HG03521 (cell line): ENCODE results near the gene SLC31A1.
A peak's percentile ranks its signal among the peaks of the same experiment; 100 is the strongest.
"Not testable (repeated sequence)": the region's sequence is repeated elsewhere in the genome, so short reads cannot be mapped to it uniquely, and the experiment has no call there.

Experiments
- ATAC-seq: cut with Tn5 transposase; IDR thresholded peaks from one replicate; pipeline ENCODE4 v1.9.1; 2021; ENCODE audit warnings: mild to moderate bottlenecking, moderate library complexity; ENCODE audit not compliant: unreplicated experiment

The SLC31A1 gene

DNA sequence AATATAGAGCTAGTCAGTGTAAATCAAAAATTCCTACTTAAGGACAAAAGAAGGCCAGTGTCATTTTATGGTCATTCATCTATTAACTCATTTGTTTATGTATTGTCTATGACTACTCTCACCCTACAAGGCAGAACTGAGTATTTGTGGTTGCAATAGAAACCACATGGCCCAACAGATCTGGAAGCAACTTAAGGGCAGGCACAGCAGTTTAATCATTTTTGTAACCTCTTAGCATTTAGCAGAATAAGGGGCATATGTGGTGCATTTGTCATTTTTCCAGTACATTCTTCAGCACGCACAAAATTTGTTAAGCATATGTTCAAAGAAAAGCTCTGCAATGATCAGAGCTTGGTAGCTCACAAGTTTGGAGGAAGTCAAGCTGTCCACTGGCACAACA is 1.4 kb upstream of the SLC31A1 start:
- ATAC-seq, result peak; percentile 52

DNA sequence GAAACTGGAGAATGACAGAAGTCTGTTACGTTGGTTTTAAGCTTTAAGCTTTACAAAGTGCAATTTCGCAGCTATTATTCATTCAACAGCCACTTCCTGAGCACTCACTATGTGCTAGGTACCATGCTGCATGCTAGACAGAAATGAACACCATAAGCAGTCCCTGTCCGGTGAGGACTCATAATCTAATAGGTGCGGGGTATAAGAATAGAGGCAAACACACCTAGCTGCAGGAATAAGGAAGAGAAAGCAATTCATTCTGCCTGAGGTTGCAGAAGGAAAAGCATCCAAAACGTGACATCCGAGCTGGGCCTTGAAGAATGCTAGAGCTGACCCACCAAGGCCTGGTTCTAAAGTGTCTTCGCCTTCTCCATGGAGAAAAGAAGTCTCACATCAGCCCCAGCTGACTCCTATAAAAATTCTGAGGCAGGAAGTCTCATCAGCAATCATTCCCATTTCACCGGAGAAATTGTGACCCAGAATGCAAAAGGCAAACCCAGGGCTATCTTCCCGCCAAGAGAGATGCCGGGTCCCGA is 809 bp upstream of the SLC31A1 start:
- ATAC-seq, result no peak

- ATAC-seq, result no peak
These were observed 597 bp downstream of the SLC31A1 start for GRCh38 chr9:113221800-113222481.

DNA sequence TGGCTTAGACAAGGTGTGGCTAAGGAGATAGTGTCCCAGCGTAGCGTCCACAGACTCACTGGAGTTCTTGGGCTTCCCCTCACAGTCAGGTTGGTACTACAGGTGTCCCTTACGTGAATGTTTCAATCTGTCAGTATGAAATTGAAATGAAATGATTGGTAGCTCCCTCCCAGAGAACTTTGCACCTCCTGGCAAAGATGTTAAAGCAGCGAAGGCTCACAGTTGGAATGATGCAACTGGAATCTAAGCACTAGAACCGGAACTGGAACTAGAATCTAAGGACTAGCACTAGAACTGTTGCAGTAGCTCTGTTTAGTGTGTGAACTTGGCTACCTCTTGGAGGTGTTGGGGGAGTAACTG is 1.1 kb downstream of the SLC31A1 start:
- no peak for ATAC-seq

- no peak for ATAC-seq
These were observed 2.6 kb downstream of the SLC31A1 start for GRCh38 chr9:113223963-113224362.

GRCh38 chr9:113227436-113227835 is 6.1 kb downstream of the SLC31A1 start:
- no peak for ATAC-seq

DNA sequence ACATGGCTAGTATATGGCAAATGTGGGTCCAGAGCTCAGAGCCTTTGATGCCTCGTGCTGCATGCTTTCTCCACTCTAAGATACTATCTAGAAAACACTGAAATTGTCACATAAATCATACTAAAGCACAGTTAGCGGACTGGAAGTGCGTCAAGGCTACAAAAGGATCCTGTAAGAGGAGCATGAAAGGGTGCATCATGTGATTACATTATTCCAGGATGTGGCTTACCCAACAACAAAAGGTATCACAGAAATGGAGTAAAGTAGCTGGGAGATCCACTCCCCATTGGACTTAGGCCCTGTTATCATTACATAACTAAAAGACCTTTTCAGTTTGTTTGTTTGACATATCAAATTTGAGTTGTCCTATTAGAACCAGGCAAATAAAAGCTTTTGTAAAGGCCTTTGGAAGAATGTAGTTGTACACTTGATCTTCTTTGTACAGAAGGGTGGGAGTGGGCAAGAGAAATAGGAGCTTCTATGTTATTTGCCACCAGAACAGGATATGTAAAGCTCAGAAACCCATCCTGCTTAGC is 6.9 kb downstream of the SLC31A1 start:
- ATAC-seq, result no peak

GRCh38 chr9:113231701-113232100 is 10.4 kb downstream of the SLC31A1 start:
- no peak for ATAC-seq

- ATAC-seq, result not testable (repeated sequence)
These were observed 14.4 kb downstream of the SLC31A1 start for GRCh38 chr9:113235701-113236255.

GRCh38 chr9:113237026-113237425 is 15.7 kb downstream of the SLC31A1 start:
- no peak for ATAC-seq

GRCh38 chr9:113238202-113238858 is 17.0 kb downstream of the SLC31A1 start:
- no peak for ATAC-seq

DNA sequence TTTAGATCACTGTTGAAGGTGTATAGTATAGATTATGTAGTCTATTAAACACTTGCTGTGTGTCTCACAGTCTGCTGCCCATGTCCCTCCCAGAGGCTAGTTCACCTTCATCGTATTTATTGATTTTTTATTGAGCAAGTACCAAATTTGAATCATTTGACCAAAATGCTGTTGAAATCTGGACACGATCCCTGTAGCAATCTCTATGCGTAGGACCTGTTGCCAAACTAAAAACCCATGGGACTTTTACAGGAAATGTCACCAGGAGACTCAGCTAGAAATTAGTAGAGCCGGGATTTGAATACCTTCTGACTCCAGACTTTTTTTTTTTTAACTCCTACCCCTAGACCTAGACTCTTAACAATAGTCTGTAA is 17.5 kb downstream of the SLC31A1 start:
- no peak for ATAC-seq

DNA sequence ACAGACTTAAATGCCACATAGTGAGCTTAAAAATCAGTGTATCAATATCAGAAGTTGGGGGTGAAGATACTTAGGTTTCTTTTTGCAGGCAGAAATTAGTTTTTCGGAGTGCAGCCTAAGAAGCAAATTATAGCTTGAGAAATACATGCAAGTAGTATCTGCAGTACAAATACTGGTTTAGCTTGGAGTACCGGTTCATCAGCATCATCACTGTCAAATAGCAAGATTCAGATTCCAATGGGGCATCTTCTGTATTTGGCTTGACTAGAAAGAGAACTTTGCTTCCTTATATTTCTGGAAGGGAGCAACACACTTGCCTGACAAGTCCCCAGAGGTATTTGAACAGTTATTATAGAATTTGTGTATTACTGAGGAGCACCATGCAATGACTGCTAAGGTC is 19.8 kb downstream of the SLC31A1 start:
- no peak for ATAC-seq

DNA sequence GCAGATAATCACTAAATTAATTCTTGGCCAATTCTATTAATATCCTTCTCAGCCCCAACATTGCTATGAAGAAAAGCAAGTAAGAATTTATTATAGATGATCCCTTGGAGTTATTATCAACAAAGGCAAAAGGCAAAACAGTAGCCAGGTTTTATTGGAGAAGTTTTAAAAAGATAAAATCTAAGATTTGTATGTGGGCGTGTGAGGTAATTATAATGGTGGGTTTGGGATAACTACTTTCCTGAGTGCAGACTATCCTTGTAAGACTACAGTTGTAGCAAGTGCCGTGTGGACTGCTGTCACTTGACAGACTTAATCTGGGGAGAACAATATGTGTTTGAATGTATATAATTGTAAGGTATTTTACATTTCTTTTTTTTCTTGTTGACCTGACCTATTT is 23.2 kb downstream of the SLC31A1 start:
- no peak for ATAC-seq

- no peak for ATAC-seq
These were observed 24.6 kb downstream of the SLC31A1 start for GRCh38 chr9:113245894-113246293.

DNA sequence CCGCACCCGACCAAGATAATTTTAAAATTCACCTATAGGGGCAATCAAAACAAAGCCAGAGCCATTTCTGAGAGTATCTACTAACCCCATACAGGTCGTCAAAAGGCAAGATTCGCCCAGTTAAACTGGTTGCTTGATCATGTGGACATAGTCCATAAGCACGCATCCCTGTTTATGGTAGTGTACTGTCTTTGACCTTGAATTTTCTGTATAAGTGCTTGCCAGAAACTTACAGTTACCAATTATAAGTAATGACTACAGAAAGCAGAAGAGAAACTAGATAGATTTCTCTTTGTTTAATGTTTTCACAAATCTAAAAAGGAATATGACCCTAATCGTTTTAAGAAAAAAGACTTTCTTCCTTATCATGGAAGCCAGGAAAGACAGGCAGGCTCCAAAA is 25.6 kb downstream of the SLC31A1 start:
- ATAC-seq, result no peak

GRCh38 chr9:113247640-113248039 is 26.3 kb downstream of the SLC31A1 start:
- ATAC-seq, result no peak

DNA sequence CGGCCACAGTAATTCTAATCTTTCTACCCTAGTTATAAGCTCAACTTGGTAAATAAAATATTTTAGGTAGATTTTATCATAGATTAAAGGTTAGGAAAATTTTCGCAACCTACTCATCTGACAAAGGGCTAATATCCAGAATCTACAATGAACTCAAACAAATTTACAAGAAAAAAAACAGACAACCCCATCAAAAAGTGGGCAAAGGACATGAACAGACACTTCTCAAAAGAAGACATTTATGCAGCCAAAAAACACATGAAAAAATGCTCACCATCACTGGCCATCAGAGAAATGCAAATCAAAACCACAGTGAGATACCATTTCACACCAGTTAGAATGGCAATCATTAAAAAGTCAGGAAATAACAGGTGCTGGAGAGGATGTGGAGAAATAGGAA is 28.3 kb downstream of the SLC31A1 start:
- not testable (repeated sequence) for ATAC-seq

DNA sequence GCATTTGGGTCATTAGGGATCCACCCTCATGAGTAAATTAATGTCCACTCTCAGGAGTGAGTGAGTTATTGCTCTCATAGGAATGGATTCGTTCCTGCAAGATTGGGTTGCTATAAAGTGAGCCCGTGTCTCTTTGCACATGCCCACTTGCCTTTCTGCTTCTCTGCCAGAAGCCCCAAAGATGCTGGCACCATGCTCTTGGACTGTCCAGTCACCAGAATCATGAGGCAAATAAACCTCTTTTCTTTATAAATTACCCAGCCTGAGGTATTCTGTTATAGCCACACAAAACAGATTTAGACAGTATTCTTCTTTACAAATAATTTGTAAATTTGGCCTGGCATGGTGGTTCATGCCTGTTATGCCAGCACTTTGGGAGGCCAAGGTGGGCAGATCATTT is 29.5 kb downstream of the SLC31A1 start:
- ATAC-seq, result no peak

GRCh38 chr9:113254991-113255390 is 33.6 kb downstream of the SLC31A1 start:
- ATAC-seq, result no peak

DNA sequence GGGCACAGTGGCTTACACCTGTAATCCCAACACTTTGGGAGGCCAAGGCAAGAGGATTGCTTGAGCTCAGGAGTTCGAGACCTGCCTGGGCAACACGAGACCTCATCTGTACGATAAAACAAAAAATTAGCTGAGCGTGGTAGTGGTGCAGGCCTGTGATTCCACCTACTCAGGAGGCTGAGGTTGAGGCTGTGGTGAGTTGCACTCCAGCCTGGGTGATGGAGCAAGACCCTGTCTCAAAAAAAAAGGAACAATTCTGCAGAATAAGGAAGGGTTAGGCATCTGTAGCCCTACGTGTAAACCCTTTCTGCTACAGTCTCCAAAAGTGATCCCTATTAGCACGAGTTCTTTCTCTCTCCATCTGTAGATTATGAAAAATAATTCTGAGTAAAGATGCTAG is 34.1 kb downstream of the SLC31A1 start:
- no peak for ATAC-seq

DNA sequence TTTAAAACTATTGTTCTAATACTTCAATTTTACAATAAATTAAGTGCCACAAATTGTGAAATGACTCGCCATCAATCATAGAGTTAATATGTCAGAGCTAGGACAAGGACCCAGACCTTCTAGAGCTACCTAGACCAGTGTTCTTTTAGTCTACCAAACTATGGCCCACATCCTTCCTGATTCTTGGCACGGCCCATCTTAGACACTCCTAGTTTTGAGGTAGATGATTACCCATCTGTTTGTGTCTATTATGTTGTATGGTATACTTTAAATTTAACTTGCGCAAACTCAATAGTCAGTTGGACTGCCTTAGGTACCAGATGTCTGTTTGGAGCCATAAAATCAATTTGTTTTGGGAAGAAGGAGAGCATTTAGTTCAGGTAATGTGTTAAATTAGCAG is 36.5 kb downstream of the SLC31A1 start:
- ATAC-seq, result no peak
